ENCODE results near the gene NHLRC1.

NHLRC1 gene

GRCh38 chr6:18148304-18149025, 26.0 kb upstream of the NHLRC1 start:
- peak; percentile 10 to 67 for DNase-seq
- TF ChIP-seq GATA1 (IDR thresholded peaks at IDR 0.05; ENCODE audit: low read depth, low read length) (no peak), POLR2A (IDR thresholded peaks at IDR 0.05; ENCODE audit: low read length) (no peak)

DNA sequence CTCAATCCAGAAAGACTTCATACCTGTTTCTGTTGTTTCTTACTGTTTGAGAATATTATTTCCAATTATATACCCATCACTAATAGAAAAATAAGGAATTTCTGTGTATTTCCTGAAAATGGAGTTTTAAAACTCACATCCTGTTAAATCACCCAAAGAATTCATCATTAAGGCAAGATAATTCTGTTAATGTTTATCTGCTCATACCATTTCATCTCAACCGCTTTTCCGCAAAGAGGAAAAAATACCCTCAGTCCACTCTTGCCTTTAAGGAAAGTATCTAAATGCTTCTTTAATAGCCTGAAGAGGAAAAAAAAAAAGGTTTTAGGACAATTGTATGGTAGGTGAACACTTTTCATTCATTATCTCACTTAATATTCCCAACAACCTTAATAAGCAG, 25.1 kb upstream of the NHLRC1 start:
- DNase-seq = no peak
- TF ChIP-seq POLR2A (IDR thresholded peaks at IDR 0.05; ENCODE audit: low read length) (no peak), GATA1 (IDR thresholded peaks at IDR 0.05; ENCODE audit: low read depth, low read length) (no peak)

DNA sequence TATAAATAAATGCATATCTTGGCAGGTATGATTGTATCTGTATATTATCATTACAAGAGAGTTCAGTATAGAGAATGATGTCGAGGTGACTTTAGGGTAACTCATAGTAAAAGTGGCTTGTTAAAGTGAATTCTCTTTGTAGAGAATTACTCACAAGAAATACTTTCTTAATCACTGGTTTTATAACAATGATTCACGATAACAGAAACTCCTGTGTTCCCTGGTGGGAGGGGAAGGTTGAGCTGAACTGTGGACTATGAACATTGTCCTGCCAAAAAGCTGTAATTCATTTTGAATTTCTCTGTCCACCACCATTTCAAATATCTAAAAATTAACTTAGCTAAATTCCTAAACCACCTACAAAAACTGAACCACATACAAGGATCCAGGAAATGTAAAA, 24.7 kb upstream of the NHLRC1 start:
- DNase-seq = no peak
- no peak for TF ChIP-seq GATA1 (IDR thresholded peaks at IDR 0.05; ENCODE audit: low read depth, low read length)
- no peak for TF ChIP-seq POLR2A (IDR thresholded peaks at IDR 0.05; ENCODE audit: low read length)

- DNase-seq = no peak
- TF ChIP-seq GATA1 (IDR thresholded peaks at IDR 0.05; ENCODE audit: low read depth, low read length) = no peak
- no peak for TF ChIP-seq POLR2A (IDR thresholded peaks at IDR 0.05; ENCODE audit: low read length)
These were observed 20.0 kb upstream of the NHLRC1 start for GRCh38 chr6:18142591-18142861.

DNA sequence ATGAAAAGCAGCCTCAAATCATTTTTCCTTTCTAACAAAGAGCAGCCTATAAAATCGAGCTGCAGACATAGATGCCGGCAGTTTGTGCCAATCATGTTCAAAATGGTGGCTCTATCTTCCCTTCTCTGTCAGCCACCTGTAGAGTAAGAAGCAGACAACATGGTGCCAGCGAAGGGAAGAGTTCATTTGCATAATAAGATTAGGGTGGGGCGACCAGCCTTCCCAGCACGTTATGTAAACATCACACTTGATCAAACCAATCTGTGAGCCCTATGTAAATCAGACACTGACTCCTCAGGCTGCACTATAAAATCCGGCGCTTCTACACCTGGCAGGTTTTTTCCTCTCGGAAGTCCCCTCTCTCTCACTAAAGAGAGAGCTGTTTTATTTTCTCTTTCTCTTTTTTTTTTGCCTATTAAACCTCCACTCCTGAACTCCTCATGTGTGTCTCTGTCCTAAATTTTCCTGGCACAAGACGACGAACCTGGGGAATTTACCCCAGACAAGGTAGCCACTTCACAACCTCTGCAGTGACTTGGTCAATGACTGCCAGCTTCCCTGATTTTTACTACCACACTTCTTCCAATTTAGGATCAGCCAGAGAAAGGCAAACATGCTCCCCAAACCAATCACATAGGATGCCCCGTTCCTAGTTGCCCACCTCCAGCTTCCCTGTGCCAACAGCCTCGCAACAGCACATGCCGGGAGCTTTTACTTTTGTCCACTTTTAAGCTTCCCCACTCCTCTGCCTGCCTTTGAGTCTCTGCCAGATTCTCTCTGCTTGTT, 19.5 kb upstream of the NHLRC1 start:
- no peak for DNase-seq
- TF ChIP-seq POLR2A (IDR thresholded peaks at IDR 0.05; ENCODE audit: low read length) (no peak), GATA1 (IDR thresholded peaks at IDR 0.05; ENCODE audit: low read depth, low read length) (no peak)

- TF ChIP-seq GATA1 (IDR thresholded peaks at IDR 0.05; ENCODE audit: low read depth, low read length) (no peak), POLR2A (IDR thresholded peaks at IDR 0.05; ENCODE audit: low read length) (no peak)
These were observed 17.6 kb upstream of the NHLRC1 start for GRCh38 chr6:18139935-18140621.

GRCh38 chr6:18138906-18139305, 16.4 kb upstream of the NHLRC1 start:
- no peak for DNase-seq
- TF ChIP-seq POLR2A (IDR thresholded peaks at IDR 0.05; ENCODE audit: low read length) = no peak

More at GRCh38 chr6:18139935-18140621, 17.6 kb upstream of the NHLRC1 start:
- DNase-seq = no peak

- TF ChIP-seq GATA1 (IDR thresholded peaks at IDR 0.05; ENCODE audit: low read depth, low read length) (no peak), POLR2A (IDR thresholded peaks at IDR 0.05; ENCODE audit: low read length) (no peak)
- no peak for DNase-seq
These were observed 13.8 kb upstream of the NHLRC1 start for GRCh38 chr6:18136260-18136659.

- TF ChIP-seq GATA1 (IDR thresholded peaks at IDR 0.05; ENCODE audit: low read depth, low read length) (no peak), POLR2A (IDR thresholded peaks at IDR 0.05; ENCODE audit: low read length) (no peak)
- DNase-seq = no peak
These were observed 12.7 kb upstream of the NHLRC1 start for GRCh38 chr6:18135171-18135570.

- TF ChIP-seq GATA1 (IDR thresholded peaks at IDR 0.05; ENCODE audit: low read depth, low read length) = no peak
- no peak for TF ChIP-seq POLR2A (IDR thresholded peaks at IDR 0.05; ENCODE audit: low read length)
- DNase-seq = no peak
These were observed 9.9 kb upstream of the NHLRC1 start for GRCh38 chr6:18132346-18132745.

- TF ChIP-seq POLR2A (IDR thresholded peaks at IDR 0.05; ENCODE audit: low read length) = no peak
- TF ChIP-seq GATA1 (IDR thresholded peaks at IDR 0.05; ENCODE audit: low read depth, low read length) = no peak
- DNase-seq = no peak
These were observed 3.6 kb upstream of the NHLRC1 start for GRCh38 chr6:18126121-18126520.

- TF ChIP-seq POLR2A (IDR thresholded peaks at IDR 0.05; ENCODE audit: low read length) (no peak), GATA1 (IDR thresholded peaks at IDR 0.05; ENCODE audit: low read depth, low read length) (no peak)
- peak; percentile 26 to 43 for DNase-seq
These were observed 823 bp downstream of the NHLRC1 start for GRCh38 chr6:18121580-18122127.

DNA sequence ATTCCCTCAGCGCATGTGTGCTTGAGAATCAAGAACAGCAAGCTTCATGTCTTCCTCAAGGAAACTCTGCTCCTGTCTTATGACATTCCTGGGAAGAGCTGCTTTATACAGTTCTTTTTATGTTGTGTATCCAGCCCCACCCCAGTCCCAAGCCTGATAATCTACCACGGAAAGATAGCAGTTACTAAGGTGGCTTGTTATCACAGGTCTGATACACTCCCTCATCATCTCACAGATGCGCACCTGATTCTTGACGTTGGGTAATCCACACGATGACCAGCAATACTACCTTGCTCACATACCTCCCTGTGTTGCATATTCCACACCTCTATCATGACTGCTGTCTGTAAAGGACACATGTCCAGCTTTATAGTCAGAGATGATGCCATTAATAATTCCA, 3.2 kb downstream of the NHLRC1 start:
- DNase-seq = no peak

DNA sequence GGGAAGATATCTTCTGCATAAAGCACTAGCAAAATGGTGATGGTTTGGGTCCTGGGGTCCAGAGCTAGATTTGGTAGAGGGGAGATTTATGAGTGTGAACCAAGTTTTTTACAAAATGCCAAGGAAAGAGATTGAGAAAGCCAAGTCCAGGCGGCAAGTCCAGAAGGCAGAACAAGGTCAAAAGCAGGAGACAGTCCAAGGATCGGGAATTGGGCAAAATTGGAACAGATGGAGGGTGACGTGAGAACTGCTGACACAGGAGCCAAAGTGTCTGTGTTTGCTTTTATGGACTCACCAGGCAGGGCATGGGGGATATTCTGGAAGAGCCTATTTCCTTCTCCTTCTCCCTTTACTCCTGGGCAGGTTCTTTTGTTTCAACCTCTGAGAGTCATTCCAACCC, 4.1 kb downstream of the NHLRC1 start:
- TF ChIP-seq POLR2A (IDR thresholded peaks at IDR 0.05; ENCODE audit: low read length) = no peak
- no peak for TF ChIP-seq GATA1 (IDR thresholded peaks at IDR 0.05; ENCODE audit: low read depth, low read length)

More for the DNA sequence above, 3.2 kb downstream of the NHLRC1 start:
- TF ChIP-seq GATA1 (IDR thresholded peaks at IDR 0.05; ENCODE audit: low read depth, low read length) (no peak), POLR2A (IDR thresholded peaks at IDR 0.05; ENCODE audit: low read length) (no peak)

More for the DNA sequence above, 4.1 kb downstream of the NHLRC1 start:
- no peak for DNase-seq
